ENCODE measurements around the gene TRIM15.

Gene TRIM15

DNA sequence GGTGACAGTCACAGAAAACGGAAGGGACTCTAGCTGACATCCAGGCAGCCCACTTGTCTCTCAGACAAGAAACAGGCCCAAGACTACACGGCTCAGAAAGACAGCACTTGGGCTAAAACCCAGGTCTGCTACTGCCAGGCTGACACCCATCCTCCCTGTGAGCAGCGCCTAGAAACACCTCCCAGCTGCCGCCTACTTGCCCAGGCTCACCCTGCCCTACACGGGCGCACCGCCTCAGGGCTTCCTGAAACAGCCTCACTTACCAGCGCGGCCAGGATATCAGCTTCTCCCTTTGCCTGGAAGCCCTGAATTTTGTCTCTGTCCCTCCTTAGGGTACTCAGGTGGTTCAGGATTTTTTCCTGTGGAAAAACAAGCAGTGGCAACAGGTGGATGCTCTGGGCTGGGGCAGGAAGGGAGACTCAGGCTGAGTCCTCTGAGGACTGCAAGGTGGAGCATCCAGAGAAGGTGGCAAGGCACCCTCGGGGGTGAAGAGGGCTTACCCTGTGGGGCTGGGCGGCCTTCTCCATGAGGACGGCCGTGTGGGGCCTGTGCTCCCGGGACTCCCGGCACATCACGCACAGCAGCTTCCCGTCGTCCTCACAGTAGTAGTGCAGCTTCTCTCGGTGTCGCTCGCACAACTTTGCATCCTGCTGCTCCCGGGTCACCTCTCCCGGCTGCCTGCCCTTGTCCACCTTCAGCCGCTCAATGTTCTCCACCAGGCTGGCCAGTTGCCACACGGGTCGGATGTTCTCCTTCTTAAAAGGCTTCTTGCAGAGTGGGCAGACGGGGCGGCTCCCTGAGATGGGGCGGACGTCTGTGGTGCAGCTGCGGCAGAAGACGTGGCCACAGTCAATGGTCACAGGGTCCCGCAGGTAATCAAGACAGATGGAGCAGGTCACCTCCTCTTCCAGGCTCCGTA lies 35.1 kb downstream of the TRIM15 start:
- TF ChIP-seq, protein P1, sequence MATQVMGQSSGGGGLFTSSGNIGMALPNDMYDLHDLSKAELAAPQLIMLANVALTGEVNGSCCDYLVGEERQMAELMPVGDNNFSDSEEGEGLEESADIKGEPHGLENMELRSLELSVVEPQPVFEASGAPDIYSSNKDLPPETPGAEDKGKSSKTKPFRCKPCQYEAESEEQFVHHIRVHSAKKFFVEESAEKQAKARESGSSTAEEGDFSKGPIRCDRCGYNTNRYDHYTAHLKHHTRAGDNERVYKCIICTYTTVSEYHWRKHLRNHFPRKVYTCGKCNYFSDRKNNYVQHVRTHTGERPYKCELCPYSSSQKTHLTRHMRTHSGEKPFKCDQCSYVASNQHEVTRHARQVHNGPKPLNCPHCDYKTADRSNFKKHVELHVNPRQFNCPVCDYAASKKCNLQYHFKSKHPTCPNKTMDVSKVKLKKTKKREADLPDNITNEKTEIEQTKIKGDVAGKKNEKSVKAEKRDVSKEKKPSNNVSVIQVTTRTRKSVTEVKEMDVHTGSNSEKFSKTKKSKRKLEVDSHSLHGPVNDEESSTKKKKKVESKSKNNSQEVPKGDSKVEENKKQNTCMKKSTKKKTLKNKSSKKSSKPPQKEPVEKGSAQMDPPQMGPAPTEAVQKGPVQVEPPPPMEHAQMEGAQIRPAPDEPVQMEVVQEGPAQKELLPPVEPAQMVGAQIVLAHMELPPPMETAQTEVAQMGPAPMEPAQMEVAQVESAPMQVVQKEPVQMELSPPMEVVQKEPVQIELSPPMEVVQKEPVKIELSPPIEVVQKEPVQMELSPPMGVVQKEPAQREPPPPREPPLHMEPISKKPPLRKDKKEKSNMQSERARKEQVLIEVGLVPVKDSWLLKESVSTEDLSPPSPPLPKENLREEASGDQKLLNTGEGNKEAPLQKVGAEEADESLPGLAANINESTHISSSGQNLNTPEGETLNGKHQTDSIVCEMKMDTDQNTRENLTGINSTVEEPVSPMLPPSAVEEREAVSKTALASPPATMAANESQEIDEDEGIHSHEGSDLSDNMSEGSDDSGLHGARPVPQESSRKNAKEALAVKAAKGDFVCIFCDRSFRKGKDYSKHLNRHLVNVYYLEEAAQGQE (IDR thresholded peaks at IDR 0.05; ENCODE audit: insufficient read depth in 1 of 2, low read depth in 2 of 2, low read length in 2 of 2): no peak
- no peak for TF ChIP-seq POLR2AphosphoS5 (IDR thresholded peaks at IDR 0.05; ENCODE audit: low read depth, low read length)
- TF ChIP-seq SIN3A (IDR thresholded peaks at IDR 0.05; ENCODE audit: borderline replicate concordance, insufficient read depth, low read length): no peak
- TF ChIP-seq FOXP2 (optimal IDR thresholded peaks at IDR 0.05; ENCODE audit: borderline replicate concordance, extremely low read depth, extremely low read length, insufficient read depth): no peak
- no peak for TF ChIP-seq TAF1 (IDR thresholded peaks at IDR 0.05; ENCODE audit: borderline replicate concordance, insufficient read depth, low read length)

DNA sequence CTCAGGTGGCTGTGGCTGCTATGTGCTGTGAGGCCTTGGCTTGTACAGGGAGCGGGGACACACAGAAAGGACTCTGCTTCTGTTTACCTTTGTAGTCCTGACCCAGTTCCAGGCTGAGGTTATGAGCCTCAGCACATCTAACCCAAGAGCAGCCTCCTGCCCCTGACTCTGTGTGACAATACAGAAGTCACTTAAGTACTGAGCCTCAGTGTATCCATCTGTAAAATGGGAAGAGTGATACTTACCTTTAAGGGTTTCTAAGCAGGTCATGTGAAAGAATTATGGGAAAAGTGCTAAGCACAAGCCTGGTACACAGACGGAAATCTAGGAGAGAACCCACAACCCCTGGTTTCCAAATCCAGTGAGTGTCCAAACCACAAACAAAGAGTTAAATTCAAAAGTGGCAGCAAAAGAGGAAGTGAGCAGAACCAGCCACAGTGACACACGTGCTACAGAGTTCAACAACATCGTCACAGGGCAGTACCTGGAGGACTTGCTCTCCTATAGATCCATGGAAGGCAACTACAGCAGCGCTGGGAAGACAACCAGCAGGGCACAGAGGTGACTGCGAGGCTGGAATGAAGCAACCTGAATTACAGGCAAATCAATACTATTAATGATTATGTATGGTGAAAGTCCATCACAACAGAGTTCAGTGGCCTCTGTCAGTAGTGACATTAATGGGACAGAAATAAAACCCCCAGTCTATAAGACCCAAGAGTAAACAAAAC lies 37.4 kb downstream of the TRIM15 start:
- TF ChIP-seq FOXP2 (optimal IDR thresholded peaks at IDR 0.05; ENCODE audit: borderline replicate concordance, extremely low read depth, extremely low read length, insufficient read depth): no peak
- no peak for TF ChIP-seq SIN3A (IDR thresholded peaks at IDR 0.05; ENCODE audit: borderline replicate concordance, insufficient read depth, low read length)
- TF ChIP-seq POLR2AphosphoS5 (IDR thresholded peaks at IDR 0.05; ENCODE audit: low read depth, low read length): no peak
- TF ChIP-seq, protein P1 (IDR thresholded peaks at IDR 0.05; ENCODE audit: insufficient read depth in 1 of 2, low read depth in 2 of 2, low read length in 2 of 2): no peak
- TF ChIP-seq TAF1 (IDR thresholded peaks at IDR 0.05; ENCODE audit: borderline replicate concordance, insufficient read depth, low read length): no peak

DNA sequence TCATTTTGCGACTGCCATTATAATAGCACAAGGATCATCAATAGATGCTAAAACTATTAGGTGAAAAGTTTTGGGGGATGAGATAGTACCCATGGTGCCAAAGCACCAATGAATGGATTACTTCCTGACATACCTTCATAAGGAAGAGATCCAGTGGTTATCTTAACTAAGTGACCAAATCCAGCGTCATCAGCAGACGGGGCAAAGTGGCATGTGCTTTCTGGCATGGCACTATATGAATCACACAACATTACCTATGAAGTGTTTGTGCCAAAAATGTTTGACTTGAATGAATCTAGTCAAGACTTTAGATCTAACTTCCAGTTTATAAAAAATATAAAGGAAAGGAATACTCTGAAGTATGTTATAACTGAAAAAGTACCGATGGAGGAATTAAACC lies 39.0 kb downstream of the TRIM15 start:
- no peak for TF ChIP-seq FOXP2 (optimal IDR thresholded peaks at IDR 0.05; ENCODE audit: borderline replicate concordance, extremely low read depth, extremely low read length, insufficient read depth)
- TF ChIP-seq TAF1 (IDR thresholded peaks at IDR 0.05; ENCODE audit: borderline replicate concordance, insufficient read depth, low read length): no peak
- no peak for TF ChIP-seq POLR2AphosphoS5 (IDR thresholded peaks at IDR 0.05; ENCODE audit: low read depth, low read length)
- TF ChIP-seq, protein P1 (IDR thresholded peaks at IDR 0.05; ENCODE audit: insufficient read depth in 1 of 2, low read depth in 2 of 2, low read length in 2 of 2): no peak
- TF ChIP-seq SIN3A (IDR thresholded peaks at IDR 0.05; ENCODE audit: borderline replicate concordance, insufficient read depth, low read length): no peak

DNA sequence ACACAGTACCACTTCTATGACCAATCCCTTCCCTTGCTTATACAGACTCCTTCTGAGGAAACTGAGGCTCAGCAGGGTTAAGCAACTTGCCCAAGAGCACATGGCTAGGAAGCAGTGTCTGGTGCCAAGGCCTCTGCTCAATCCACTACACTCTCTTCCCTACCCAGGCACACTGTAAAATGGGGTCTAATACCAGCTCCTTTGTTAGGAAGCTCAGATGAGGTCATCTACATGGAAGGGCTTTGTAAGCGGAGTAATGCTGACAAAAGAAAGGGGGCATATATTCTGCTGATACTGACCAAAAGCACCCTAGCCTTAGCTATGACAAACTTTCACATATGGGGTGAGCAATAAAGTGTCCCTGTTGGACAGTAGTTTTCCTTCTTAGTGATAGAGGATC lies 40.8 kb downstream of the TRIM15 start:
- TF ChIP-seq TAF1 (IDR thresholded peaks at IDR 0.05; ENCODE audit: borderline replicate concordance, insufficient read depth, low read length) (no peak), POLR2AphosphoS5 (IDR thresholded peaks at IDR 0.05; ENCODE audit: low read depth, low read length) (no peak), FOXP2 (optimal IDR thresholded peaks at IDR 0.05; ENCODE audit: borderline replicate concordance, extremely low read depth, extremely low read length, insufficient read depth) (no peak), SIN3A (IDR thresholded peaks at IDR 0.05; ENCODE audit: borderline replicate concordance, insufficient read depth, low read length) (no peak)
- TF ChIP-seq, protein P1 (IDR thresholded peaks at IDR 0.05; ENCODE audit: insufficient read depth in 1 of 2, low read depth in 2 of 2, low read length in 2 of 2): no peak
